ENCODE measurements around the gene MEMO1.
"Not testable (repeated sequence)": the region's sequence is repeated elsewhere in the genome, so short reads cannot be mapped to it uniquely, and the experiment has no call there.

The MEMO1 gene

GRCh38 chr2:31901900-31902299 lies 108.9 kb downstream of the MEMO1 start:
- no peak for DNase-seq

- not testable (repeated sequence) for DNase-seq
Measured at GRCh38 chr2:31900156-31900555, 110.7 kb downstream of the MEMO1 start.

GRCh38 chr2:31898346-31898745 lies 112.5 kb downstream of the MEMO1 start:
- not testable (repeated sequence) for DNase-seq

DNA sequence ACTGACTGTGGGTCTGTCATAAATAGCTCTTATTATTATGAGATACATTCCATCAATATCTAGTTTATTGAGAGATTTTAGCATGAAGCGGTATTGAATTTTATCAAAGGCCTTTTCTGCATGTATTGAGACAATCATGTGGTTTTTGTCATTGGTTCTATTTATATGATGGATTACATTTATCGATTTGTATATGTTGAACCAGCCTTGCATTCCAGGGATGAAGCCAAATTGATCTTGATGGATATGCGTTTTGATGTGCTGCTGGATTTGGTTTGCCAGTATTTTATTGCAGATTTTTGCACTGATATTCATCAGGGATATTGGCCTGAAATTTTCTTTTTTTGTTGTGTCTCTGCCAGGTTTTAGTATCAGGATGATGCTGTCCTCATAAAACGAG lies 113.5 kb downstream of the MEMO1 start:
- not testable (repeated sequence) for DNase-seq

DNA sequence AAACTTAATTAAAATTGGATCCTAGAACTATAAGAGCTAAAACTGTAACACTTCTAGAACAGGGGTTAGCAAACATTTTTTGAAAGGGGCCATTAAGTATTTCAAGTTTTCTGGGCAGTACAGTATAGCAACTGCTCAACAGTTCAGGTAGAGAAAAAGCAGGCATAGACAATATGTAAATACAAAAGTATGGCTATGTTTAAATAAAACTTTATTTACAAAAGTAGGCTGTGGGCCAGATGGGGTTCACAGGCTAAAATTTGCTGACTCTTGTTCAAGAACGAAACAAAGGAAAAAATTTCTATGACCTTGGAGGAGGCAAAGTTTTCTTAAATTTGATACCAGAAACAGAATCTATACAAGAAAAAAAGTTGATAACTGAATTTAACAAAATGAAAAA lies 114.5 kb downstream of the MEMO1 start:
- no peak for DNase-seq

DNA sequence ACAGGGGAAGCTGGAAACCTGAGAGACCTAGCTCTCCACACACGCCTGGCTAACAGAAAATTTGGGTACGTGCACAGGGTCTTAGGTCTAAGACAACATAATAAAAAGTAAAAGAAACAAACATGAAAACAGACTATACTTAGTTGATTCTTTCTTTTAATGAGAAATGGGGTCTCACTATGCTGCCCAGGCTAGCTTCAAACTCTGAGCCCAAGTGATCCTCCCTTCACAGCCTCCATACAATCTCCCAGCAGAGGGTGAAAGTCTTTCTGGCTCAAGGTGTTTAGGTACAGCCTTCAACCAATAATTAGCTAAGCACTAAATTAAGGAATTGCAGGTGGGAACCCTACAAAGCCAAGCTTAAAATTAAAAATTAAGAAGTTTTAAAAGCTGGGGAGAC lies 116.2 kb downstream of the MEMO1 start:
- DNase-seq, result no peak

- DNase-seq, result no peak
Measured at GRCh38 chr2:31893094-31893493, 117.7 kb downstream of the MEMO1 start.

DNA sequence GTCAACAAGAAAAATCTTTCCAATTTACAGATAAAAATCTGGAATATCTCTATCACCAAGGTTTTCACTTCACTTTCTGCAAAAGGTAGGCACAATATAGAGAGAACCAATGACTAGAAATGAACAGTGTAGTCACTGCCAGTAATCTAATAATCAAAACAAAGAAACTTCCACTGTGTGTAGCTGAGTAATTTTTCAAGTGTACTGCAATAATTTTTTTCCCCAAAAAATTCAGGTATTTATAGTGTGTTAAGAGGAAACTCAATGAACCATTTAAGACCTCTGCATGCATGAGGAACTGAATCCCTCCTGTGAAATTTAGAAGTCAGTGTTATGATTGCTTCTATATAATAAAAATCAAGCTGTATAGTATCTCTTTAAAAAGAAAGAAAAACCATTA lies 121.8 kb downstream of the MEMO1 start:
- no peak for DNase-seq

GRCh38 chr2:31888550-31888949 lies 122.3 kb downstream of the MEMO1 start:
- no peak for DNase-seq

GRCh38 chr2:31886700-31887099 lies 124.1 kb downstream of the MEMO1 start:
- DNase-seq, result no peak

DNA sequence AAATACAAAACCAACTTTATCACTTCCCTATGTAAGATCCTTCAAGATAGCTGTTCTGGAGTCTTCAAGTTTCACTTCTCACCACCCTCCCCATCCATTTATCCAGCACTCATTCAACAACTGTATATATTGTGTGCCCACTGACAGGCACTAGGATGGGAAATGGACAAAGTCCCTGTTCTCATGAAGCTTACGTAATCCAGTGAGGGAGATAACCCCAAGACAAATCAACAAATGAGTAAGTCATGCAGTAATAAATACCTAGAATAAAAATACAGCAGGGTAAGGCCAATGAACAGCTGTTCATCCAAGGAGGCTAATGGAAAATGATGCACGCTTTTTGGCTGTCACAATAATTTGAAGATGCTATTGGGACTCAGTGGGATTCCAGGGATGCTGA lies 133.8 kb downstream of the MEMO1 start:
- no peak for DNase-seq

GRCh38 chr2:31874071-31874470 lies 136.7 kb downstream of the MEMO1 start:
- no peak for DNase-seq

GRCh38 chr2:31865215-31865614 lies 145.6 kb downstream of the MEMO1 start:
- no peak for DNase-seq

GRCh38 chr2:31863867-31864266 lies 146.9 kb downstream of the MEMO1 start:
- DNase-seq, result no peak

GRCh38 chr2:31863015-31863656 lies 147.7 kb downstream of the MEMO1 start:
- not testable (repeated sequence) for DNase-seq

- no peak for DNase-seq
Measured at GRCh38 chr2:31859959-31860358, 150.8 kb downstream of the MEMO1 start.

- DNase-seq, result no peak
Measured at GRCh38 chr2:31853521-31853920, 157.3 kb downstream of the MEMO1 start.

DNA sequence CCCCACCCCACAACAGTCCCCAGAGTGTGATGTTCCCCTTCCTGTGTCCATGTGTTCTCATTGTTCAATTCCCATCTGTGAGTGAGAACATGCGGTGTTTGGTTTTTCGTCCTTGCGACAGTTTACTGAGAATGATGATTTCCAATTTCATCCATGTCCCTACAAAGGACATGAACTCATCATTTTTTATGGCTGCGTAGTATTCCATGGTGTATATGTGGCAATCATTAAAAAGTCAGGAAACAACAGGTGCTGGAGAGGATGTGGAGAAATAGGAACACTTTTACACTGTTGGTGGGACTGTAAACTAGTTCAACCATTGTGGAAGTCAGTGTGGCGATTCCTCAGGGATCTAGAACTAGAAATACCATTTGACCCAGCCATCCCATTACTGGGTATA lies 168.7 kb downstream of the MEMO1 start:
- not testable (repeated sequence) for DNase-seq

DNA sequence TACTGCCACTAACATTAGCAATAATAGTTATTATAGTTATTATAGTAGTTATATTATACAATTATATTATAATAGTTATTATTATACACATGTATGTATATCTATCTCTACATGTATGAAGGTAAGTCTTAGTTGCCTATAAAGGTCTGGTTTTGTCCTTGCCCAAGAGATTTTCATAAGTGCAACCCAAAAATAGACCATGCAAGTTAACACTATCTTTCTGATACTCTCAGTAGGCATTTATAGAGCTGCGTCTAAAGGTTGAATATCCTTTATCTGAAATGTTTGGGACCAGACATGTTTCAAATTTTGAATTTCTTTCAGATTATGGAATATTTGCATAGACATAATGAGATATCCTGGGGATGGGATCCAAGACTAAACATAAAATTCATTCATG lies 175.4 kb downstream of the MEMO1 start:
- DNase-seq, result no peak

DNA sequence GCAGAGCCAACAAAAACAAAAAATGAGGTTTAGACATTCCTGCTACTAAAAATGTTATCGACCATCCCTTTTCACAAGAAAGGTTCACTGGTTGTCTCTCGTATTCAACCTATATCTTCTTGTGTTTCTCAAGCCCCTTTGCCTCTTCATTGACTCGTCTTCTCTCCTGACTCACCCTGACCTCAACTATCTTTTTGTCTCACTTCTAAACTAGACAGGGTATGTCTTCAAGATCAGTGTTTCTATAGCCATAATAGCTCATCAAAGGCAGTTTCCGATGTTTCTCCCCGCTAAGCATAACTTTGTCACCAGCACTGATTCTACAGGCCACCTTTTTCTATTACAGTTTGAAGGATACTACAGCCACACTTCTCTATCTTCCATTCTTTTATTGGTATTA lies 178.4 kb downstream of the MEMO1 start:
- no peak for DNase-seq

DNA sequence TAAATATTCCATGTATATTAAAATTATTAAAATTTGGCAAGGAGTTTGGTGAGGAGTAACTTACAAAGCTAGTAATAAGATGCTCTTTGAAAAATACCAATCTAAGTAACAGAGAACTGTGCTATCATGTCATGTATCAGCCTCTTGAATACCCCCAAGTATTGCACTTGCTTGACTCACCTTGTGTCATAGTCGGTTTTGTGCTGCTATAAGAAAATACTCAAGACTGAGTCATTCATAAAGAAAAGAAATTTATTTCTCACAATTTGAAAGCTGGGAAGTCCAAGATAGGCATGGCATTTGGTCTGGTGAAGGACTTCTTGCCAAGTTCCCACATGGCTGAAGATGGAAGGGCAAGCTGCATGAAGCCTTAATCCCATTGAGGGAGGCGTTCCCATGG lies 179.2 kb downstream of the MEMO1 start:
- DNase-seq, result no peak

DNA sequence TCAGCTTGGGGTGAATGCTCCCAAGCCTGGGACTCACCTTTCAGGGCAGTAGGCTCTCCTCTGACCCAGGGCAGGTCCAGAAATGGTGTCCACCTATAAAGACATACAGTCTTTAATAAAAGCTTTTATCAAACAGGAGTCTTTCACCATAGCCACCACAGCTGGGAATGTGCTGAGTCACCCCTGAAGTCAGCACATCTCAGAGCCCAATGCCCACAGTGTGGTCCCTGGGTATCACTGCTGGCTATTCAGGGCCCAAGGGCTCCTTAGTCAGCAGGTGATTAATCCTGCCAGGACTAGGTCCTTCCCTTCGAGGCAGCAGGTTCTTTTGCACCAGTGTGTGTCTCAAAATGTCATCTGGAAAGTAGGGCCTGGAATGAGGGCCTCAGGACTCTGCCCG lies 181.9 kb downstream of the MEMO1 start:
- DNase-seq, result no peak

DNA sequence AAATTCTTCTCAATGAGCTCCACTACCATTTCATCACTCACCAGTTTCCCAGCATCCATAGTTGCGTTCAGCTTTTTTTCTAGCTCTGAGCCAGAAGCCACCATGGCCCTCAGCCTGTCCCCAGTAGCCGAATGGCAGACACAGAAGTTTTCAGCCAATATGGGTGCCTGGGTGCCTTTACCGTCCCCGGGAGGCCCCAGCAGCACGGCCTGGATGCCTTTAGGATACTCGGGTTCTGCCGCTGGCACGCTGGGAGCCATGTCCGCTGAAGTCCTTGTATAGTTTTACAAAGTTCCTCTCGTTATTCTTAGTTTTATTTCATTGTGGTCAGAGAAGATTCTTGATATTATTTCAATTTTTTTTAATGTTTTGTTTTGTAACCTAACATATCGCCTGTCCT lies 187.2 kb downstream of the MEMO1 start:
- DNase-seq, result no peak

GRCh38 chr2:31822587-31822986 lies 188.2 kb downstream of the MEMO1 start:
- no peak for DNase-seq

All from C1 segment of cervical spinal cord (tissue), 14 donors.